ENCODE measurements around the gene ATXN10. TPM values are rescaled to one million over a fixed set of nuclear protein-coding genes. Genes with fewer than 3 reads are reported as not detected.

The ATXN10 gene
- total and polyA plus RNA-seq, 2 experiments from 2014 or later = 99.0 to 163 TPM

GRCh38 chr22:45807156-45807915 lies 135.7 kb downstream of the ATXN10 start:
- Mint-ChIP-seq H3K4me1 (peaks cover 4% of the 10 kb centered on the region; the same call in 1 of the 3 replicates), H3K36me3 (ENCODE audit: low read depth) (peaks cover 4% of the 10 kb centered on the region), H3K4me3 (no peak overlapping the region), H3K9me3 (no peaks in the 10 kb centered on the region), H3K27ac (0 out of 2 replicates have a peak overlapping the region, but pooled peaks have one; percentile 45), H3K27me3 (ENCODE audit: insufficient read depth, low read depth, poor library complexity) (no peaks in the 10 kb centered on the region)
- Histone ChIP-seq H3K4me1 (ENCODE audit: insufficient read depth) (no peaks in the 10 kb centered on the region), H3F3A (replicated peaks; ENCODE audit: low read depth) (no peaks in the 10 kb centered on the region), H3K4me3 (no peak overlapping the region), H2AFZ (no peak overlapping the region), H3K79me2 (replicated peaks; ENCODE audit: insufficient read depth) (no peaks in the 10 kb centered on the region), H3K4me2 (no peak overlapping the region), H4K20me1 (replicated peaks; ENCODE audit: insufficient read depth) (peaks cover 10% of the 10 kb centered on the region; the same call in 1 of the 2 replicates), H3K27me3 (ENCODE audit: insufficient read depth) (no peaks in the 10 kb centered on the region), H3K27ac (ENCODE audit: low read depth) (no peak overlapping the region), H3K9me2 (ENCODE audit: insufficient read depth) (no peaks in the 10 kb centered on the region), H3K36me3 (ENCODE audit: insufficient read depth) (no peaks in the 10 kb centered on the region; the same call in 1 of the 2 replicates)
- ATAC-seq (peak; percentile 66), DNase-seq (ENCODE audit: low spot score) (no peak)
- no peak for TF ChIP-seq ZNF462 (CRISPR knock-in tag; IDR thresholded peaks at IDR 0.05)
- no peak for TF ChIP-seq POLR2AphosphoS5 (IDR thresholded peaks at IDR 0.05; ENCODE audit: low read depth)
- no peak for TF ChIP-seq ZNF331 (CRISPR knock-in tag; IDR thresholded peaks at IDR 0.05; ENCODE audit: low read depth)
- TF ChIP-seq NANOG (IDR thresholded peaks at IDR 0.05; ENCODE audit: borderline replicate concordance) = no peak
- TF ChIP-seq EZH2phosphoT487 (IDR thresholded peaks at IDR 0.05; ENCODE audit: unreplicated experiment) = no peak
- no peak for TF ChIP-seq ZNF114 (CRISPR knock-in tag; IDR thresholded peaks at IDR 0.05)

Measured in GM23338 (cell line).